Measurements from ENCODE around the gene CFAP20.

CFAP20 gene

GRCh38 chr16:58129097-58129936 is at the start of gene CFAP20:
CFAP20 (minus strand) TSS chr16:58129381; CDS start chr16:58129115, 266 bp downstream.
- DNase-seq (ENCODE audit: low read depth in 2 of 2) = peak; percentile 94

- DNase-seq (ENCODE audit: low read depth in 2 of 2) = no peak
These were observed 48.2 kb upstream of the CFAP20 start for GRCh38 chr16:58177353-58177710.

- DNase-seq (ENCODE audit: low read depth in 2 of 2) = no peak
These were observed 47.6 kb upstream of the CFAP20 start for GRCh38 chr16:58176608-58177352.

DNA sequence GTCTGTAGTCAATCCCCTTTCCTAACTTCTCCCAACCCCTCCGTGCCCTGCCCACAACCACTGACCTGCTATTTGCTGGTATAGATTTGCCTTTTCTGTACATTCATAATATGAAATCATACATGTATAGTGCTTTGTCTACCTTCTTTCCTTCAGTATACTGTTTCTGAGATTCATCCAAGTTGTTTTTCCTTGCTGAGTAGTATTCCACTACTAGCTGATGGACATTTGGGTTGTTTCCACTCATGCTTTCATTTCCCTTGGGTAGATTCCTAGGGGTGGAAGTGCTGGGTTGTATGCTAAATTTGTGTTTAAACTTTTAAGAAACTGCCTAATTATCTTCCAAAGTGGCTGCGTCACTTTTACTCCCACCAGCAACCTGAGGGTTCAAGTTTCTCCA is 41.0 kb upstream of the CFAP20 start:
- DNase-seq (ENCODE audit: low read depth in 2 of 2) = no peak

- no peak for DNase-seq (ENCODE audit: low read depth in 2 of 2)
These were observed 31.7 kb upstream of the CFAP20 start for GRCh38 chr16:58160855-58161254.

DNA sequence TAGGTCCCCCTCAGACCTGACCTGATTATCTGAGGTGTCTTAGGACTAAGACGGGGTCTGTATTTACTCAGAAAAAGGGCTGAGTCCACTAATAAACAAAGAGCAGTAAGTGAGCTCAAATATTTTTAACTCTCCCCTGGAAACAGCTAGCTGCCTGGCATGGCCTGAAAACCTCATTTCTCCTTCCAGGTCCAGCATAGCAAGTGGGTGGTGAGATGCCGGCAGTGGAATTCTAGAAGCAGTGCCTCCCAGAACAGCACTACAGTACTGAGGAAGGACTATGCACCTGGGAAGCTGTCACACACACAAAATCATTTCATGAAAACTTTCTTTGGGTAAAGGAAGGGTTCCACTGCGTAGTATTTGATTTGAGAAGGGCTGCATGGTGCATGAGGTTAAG is 29.5 kb upstream of the CFAP20 start:
- no peak for DNase-seq (ENCODE audit: low read depth in 2 of 2)

DNA sequence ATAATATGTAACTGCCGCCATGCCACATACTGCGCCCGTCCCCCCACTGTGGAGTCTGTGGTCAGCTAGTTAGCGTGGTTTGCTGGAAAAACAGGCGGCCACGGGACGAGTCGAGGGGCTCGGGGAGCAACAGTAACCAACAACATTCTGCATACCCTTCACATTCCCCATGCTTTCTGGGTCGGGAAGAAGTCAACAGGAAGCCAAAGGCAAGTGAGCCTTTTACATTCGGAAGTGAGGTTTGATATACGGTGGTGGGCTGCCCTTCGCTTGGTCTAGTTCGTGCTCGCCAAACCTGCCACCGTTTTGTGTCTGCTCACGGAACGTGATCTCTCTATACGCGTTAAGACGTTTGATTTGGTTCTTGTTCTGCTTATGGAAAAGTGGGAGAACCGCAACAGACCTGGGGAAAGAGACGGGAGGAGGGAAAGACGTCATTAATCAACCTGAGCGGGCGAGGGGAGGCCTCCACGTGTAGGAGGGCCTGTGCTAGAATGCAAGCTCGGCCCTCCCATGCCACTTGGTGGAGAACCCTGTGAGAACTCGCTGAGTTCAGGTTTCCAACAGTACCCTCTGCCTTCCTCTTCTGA is 28.9 kb upstream of the CFAP20 start:
- no peak for DNase-seq (ENCODE audit: low read depth in 2 of 2)

DNA sequence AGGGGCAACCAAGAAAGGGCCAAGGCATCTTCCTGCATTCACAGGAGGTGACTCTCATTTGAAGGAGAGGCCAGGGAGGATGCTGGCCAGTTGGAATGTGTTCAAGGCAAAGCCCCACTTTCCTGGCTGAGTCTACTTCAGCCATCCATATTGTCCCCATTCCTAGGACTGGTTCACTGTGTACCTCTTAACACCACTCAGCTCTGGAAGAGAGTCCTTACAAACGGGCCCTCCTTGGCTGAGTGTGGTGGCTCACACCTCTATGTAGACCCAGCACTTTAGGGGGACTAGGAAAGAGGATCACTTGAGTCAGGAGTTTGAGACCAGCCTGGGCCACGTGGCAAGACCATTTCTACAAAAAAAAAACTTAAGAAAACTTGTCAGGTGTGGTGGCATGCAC is 28.1 kb upstream of the CFAP20 start:
- DNase-seq (ENCODE audit: low read depth in 2 of 2) = no peak

- no peak for DNase-seq (ENCODE audit: low read depth in 2 of 2)
These were observed 26.7 kb upstream of the CFAP20 start for GRCh38 chr16:58155839-58156238.

- no peak for DNase-seq (ENCODE audit: low read depth in 2 of 2)
These were observed 25.2 kb upstream of the CFAP20 start for GRCh38 chr16:58154345-58154744.

DNA sequence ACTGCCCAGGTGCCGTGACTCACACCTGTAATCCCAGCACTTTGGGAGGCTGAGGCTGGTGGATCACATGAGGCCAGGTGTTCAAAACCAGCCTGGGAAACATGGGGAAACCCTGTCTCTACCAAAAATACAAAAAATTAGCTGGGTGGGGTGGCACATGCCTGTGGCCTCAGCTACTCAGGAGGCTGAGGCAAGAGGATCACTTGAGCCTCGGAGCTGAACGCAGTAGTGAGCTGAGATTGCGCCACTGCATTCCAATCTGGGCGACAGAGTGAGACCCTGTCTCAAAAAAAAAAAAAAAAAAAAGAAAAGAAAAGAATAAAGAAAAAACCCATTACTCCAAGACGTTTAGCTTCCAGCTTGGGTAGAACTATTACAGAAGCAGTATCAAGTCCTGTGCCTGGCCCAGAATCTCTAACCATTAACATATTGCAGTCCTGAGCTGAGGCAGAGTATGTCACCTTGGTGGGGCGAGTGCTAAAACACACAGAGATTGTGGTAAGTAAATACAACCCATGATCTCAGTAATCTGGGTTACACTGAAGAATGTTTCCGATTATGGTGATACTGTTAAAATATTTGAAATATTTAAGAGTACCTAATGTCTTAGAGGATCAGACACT is 23.2 kb upstream of the CFAP20 start:
- no peak for DNase-seq (ENCODE audit: low read depth in 2 of 2)

DNA sequence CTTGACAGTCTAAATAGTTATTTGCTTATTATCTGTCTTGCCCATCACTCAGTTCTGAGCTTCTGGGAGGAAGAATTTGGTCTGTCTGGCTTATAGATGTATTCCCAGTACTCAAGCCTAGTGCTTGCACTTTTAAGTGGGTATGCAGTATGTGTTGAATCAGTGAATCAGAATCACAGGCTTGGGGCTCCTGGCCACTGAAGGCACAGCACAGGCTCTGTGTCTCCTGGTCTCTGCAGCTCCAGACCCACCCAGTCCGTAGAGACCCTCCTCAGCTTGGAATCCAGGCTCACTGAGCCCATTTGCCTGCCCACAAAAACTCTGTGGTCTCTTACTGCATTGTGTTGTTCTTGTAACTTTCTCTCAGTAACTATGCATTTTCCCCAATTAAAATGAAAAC is 19.3 kb upstream of the CFAP20 start:
- no peak for DNase-seq (ENCODE audit: low read depth in 2 of 2)

DNA sequence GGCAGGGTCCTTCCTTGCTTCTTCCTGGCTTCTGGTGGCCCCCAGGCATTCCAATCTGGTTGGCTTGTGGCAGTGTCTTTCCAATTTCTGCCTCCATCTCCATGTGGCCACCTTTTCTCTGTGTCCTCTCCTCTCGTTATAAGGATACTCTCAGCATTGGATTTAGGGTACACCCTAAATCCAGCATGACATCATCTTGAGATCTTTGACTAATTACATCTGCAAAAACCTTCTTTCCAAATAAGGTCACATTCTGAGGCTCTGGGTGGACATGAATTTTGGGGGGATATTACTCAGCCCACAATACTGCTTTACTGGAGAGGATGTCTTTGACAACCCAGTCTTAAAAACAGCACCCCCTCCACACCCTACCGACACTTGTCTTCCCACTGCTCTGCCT is 18.9 kb upstream of the CFAP20 start:
- DNase-seq (ENCODE audit: low read depth in 2 of 2) = no peak

DNA sequence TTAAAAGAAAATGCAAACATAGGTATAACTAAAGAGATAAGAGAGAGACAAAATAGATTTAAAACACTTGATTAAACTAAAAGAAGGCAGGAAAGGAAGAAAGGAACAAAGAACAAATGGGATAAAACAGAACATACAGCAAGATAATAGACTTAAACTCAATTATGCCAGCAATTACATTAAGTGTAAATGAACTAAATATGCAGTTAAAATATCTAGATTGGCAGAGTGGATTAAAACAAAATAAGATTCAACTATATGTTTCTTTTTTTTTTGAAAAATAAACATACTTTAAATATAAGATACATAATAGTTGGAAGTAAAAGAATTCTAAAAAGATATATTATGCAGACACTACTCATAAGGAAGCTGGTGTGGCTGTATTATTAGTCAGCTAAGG is 9.7 kb upstream of the CFAP20 start:
- DNase-seq (ENCODE audit: low read depth in 2 of 2) = no peak

GRCh38 chr16:58137581-58137980 is 8.4 kb upstream of the CFAP20 start:
- no peak for DNase-seq (ENCODE audit: low read depth in 2 of 2)

GRCh38 chr16:58128711-58129096 is 477 bp downstream of the CFAP20 start:
- DNase-seq (ENCODE audit: low read depth in 2 of 2) = peak in 1 of 2 donors; percentile 3

GRCh38 chr16:58128181-58128631 is 975 bp downstream of the CFAP20 start:
- DNase-seq (ENCODE audit: low read depth in 2 of 2) = no peak

DNA sequence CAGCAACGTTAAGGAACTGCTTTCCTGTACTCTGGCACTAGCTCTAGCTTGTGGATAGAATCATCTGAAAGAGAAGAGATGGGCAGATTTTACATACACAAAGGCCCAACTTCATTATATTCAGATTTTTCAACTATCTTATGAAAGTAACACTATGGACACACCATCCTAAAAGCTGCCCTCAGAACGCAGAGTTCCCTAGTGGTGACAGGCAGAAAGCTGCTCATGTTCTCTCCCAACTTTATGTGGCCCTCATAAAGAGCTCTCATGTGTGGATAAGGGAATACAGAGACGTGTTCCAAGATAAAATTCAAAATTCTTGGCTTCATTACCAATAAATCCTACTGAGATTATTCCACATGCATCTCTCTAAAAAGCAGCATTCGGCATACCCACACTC is 1.5 kb downstream of the CFAP20 start:
- DNase-seq (ENCODE audit: low read depth in 2 of 2) = no peak

GRCh38 chr16:58127033-58127556 is 2.1 kb downstream of the CFAP20 start:
- no peak for DNase-seq (ENCODE audit: low read depth in 2 of 2)

DNA sequence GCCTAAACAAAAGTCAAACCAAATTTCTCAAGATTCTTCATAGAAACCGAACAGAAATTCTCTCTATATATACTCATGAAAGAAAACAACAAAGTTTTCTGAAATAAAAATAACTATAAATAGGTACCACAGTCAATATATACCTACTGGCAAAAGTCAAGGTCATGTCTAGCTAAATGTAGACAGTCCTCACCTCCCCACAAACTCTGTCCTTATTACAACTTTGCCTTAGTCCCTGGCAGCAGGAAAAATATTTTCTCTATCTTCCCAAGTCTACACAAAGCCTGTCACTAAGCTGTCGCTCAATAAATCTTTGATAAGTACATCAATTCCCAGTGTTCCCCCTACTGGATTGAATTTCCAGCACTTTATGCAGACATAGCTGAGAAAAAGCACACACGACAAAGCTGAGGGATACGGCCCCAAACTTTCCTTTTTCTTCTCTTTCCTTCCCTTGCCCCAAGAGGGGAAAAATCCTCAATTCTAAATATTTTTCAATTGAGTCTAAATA is 2.7 kb downstream of the CFAP20 start:
- no peak for DNase-seq (ENCODE audit: low read depth in 2 of 2)

- no peak for DNase-seq (ENCODE audit: low read depth in 2 of 2)
These were observed 3.3 kb downstream of the CFAP20 start for GRCh38 chr16:58125781-58126335.

- no peak for DNase-seq (ENCODE audit: low read depth in 2 of 2)
These were observed 4.1 kb downstream of the CFAP20 start for GRCh38 chr16:58125041-58125440.

Measured in stimulated activated CD8-positive, alpha-beta memory T cell treated with anti-CD3 and anti-CD28 coated beads, Interleukin-15, amount 100 ng/mL, for 4 hours (primary cell).